GM08714 (cell line): ENCODE results near the gene SLC2A1.

Experiments
- H3K4me3 ChIP-seq: fragments of 200-500 bp; sonication (Bioruptor generic); 2 replicates; pipeline ENCODE4 v1.5.1; 2014; ENCODE audit warnings: mild to moderate bottlenecking, low read length, inconsistent platforms
- ZNF274 ChIP-seq: IDR thresholded peaks from 2 replicates; pipeline ENCODE4 v1.6.1; 2012; ENCODE audit warnings: mild to moderate bottlenecking, low read depth, low read length

SLC2A1 gene

DNA sequence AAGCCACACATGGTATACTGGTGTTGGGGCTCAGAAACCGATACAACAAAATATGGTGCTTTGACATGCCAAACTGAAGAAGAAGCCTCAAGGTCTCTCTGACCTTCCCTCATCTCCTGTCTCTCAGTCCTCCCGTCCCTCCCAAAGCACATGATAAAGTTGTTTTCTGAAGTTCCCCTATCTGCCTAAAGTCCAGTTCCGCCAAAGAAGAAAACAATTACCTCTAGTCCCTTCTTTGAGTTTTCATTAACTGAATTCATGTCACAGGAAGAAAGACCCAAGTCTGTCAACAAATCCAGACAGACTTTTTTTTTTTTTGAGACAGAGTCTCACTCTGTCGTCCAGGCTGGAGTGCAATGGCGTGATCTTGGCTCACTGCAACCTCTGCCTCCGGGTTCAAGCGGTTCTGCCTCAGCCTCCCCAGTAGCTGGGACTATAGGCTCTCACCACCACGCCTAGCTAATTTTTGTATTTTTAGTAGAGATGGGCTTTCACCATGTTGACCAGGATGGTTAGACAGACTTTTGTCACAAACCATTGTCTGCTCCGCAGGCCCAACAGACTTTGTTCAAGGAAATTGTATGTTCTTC, 32.2 kb upstream of the SLC2A1 start:
- no peak overlapping the region for H3K4me3 ChIP-seq
- no peak for TF ChIP-seq ZNF274

DNA sequence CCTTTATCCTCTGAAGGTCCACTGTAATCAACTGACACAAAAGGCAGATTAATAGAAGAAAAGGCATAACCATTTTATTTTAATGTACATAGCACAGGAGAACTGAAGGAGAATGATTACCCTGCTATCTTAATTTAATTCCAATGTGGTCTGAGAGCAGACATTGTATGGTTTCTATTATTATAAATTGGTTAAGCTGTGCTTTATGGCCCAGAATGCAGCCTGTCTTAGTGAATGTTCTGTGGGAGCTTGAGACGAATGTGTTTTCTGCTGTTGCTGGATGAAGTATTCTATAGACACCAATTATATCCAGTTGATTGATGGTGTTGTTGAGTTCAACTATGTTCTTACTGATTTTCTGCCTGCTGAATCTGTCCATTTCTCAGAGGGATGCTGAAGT, 25.0 kb upstream of the SLC2A1 start:
- TF ChIP-seq ZNF274, result no peak
- H3K4me3 ChIP-seq, result no peak overlapping the region

GRCh38 chr1:42983253-42983652, 24.6 kb upstream of the SLC2A1 start:
- no peak for TF ChIP-seq ZNF274

DNA sequence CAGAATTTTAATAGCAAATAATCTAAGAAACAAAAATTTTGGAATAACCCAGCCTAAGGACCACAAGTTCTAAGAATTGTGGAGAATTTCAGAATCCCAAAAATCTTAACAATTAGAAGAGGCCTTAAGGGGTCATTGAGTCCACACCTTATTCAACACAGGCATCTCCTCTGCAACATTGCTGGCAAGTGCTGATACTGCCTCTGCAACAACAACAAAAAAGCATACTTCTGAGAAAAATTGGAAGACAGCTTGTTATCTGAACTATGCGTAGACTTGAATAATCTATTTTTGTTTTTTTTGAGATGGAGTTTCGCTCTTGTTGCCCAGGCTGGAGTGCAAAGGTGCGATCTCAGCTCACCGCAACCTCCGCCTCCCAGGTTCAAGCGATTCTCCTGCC, 24.0 kb upstream of the SLC2A1 start:
- H3K4me3 ChIP-seq, result no peak overlapping the region
- TF ChIP-seq ZNF274, result no peak

More at GRCh38 chr1:42983253-42983652, 24.6 kb upstream of the SLC2A1 start:
- H3K4me3 ChIP-seq, result no peak overlapping the region

- no peak overlapping the region for H3K4me3 ChIP-seq
- no peak for TF ChIP-seq ZNF274
Observed at GRCh38 chr1:42981871-42982270, 23.2 kb upstream of the SLC2A1 start.

GRCh38 chr1:42981255-42981805, 22.7 kb upstream of the SLC2A1 start:
- TF ChIP-seq ZNF274, result no peak
- H3K4me3 ChIP-seq, result no peak overlapping the region

DNA sequence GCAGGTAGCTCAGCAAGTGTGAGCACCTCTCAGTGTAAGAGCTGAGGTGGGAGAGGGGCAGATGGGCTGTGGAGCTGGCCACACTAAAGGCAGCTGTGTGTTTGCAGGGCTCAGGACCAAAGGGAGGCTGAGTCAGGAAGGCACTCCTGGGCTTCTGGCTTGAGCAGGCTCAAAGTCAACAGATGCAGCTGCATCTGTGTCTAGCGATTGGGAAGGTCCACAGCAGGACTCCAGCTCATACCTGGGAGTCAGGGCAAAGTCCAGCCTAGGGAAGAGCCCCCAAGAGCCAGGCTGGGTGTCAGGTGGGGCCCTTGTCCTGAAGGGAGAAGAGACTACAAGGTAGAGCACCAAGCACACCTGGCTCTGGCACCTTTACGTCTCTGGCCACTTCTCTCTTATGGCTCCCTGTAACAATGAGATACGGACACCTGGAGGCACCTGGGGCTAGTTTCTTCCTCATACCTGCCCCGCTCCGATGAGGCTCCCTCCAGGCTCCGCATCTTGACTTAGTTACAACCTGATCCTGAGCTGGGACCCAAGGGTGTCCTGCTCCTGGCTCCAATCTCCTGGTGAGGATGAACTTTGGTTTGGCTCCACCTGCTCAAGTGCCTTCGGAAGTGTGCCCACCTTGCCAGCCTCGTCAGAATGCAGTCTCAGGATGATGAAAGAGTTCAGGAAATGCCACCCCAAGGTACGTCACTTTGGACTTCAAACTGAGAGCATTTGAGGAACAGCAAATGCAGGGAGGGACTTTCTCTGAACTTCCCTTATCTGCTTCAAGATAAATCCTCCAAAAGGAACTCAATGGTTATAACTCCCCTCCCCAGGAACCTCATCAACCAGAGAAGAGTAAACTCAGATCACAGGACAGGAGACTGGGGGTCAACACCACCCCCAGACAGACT, 21.5 kb upstream of the SLC2A1 start:
- TF ChIP-seq ZNF274, result no peak
- H3K4me3 ChIP-seq, result no peak overlapping the region

- TF ChIP-seq ZNF274, result no peak
- no peak overlapping the region for H3K4me3 ChIP-seq
Observed at GRCh38 chr1:42979036-42979430, 20.4 kb upstream of the SLC2A1 start.

- H3K4me3 ChIP-seq, result no peak overlapping the region
- TF ChIP-seq ZNF274, result no peak
Observed at GRCh38 chr1:42978317-42979035, 19.8 kb upstream of the SLC2A1 start.

DNA sequence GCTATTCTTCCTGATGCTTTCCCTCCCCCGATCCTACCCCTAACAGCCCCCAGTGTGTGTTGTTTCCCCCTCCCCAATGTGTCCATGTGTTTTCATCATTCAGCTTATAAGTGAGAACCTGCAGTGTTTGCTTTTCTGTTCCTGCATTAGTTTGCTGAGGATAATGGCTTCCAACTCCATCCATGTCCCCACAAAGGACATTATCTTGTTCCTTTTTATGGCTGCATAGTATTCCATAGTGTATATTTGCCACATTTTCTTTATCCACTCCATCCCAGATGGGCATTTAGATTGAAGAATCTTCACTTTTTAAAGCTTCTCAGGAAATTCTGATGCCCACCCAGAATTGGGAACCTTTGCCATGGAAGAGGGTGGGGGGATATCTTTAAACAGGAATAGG, 19.0 kb upstream of the SLC2A1 start:
- no peak for TF ChIP-seq ZNF274
- no peak overlapping the region for H3K4me3 ChIP-seq

DNA sequence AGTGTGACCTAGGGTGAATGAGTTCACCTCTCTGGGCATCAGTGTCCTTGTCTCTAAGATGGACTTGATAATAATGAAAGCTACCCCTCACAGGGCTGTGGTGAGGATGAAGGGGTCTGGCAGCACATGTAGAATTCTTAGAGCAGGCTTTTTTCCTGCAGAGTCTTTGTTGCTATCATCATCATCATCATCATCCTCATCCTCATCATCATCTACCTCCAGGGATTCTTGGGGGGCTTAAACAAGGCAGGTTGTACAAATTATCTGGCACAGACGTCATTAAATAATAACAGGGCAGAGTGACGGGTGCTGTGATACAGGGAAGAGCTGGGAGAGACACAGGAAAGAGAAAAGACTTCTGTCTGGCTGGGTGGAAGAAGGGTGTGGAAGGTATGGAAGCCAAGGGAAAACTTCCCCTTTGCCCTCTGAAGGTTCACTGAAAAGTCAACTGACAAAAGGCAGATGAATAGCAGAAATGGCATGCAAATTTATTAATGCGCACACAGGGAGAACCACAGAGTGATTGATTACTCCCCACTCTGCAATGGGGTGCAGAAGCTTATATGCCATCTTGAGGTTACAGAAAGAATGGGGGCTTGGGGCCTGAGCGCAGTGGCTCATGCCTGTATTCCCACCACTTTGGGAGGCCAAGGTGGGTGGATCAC, 17.0 kb upstream of the SLC2A1 start:
- H3K4me3 ChIP-seq, result no peak overlapping the region
- TF ChIP-seq ZNF274, result no peak

- no peak overlapping the region for H3K4me3 ChIP-seq
- TF ChIP-seq ZNF274, result no peak
Observed at GRCh38 chr1:42974767-42975437, 16.2 kb upstream of the SLC2A1 start.

- TF ChIP-seq ZNF274, result no peak
- H3K4me3 ChIP-seq, result no peak overlapping the region
Observed at GRCh38 chr1:42973799-42974198, 15.1 kb upstream of the SLC2A1 start.

DNA sequence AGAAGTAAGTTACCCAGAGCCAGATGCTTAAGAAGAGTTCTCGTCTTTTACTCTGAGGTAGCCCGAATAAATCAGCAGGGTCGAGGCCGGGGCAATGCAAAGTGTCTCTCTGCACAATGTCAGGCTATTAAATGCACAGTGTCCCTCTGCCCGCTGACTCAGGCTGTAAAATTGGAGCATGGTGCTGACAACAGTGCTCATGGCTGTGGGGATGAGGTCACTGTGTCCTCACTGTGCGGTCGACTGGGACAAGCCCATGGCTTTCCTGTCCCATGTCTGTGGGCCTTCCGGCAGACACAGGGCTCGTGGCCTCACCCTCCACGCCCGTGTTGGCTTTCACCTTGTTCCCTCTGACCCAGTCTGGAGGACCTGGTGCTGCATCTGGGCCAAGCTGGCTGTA, 14.6 kb upstream of the SLC2A1 start:
- no peak for TF ChIP-seq ZNF274
- H3K4me3 ChIP-seq, result no peak overlapping the region
